NCI-H2196 (cell line): ENCODE results near the gene STING1.

ENCODE experiments used
- DNase-seq: peaks from one replicate; lab custom pipeline; 2025; ENCODE audit not compliant: unreplicated experiment; lab: John Stamatoyannopoulos, UW

STING1 gene

DNA sequence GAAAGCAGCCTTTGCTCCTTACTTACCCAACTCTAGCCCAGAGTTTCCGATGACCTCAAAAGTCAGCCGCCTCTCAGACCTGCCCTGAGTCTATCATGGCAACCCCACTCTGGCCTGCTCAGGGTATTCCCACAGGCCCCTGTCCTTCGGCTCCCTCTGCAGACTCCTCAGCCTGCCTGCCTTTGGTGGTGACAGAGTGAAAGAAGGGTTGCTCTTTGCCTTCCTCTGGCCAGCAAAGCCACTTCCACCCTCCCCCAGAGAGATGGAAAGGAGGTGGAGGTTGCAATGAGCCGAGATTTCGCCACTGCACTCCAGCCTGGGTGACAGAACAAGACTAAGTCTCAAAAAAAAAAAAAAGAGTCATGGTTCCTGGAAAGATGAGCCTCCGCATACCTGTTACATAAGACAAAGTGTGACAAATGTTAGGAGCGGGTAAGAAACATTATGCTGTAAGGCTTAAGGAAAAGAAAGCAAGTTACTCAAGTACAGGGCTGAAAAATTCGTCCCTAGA is 14.1 kb downstream of the STING1 start:
- DNase-seq = no peak

DNA sequence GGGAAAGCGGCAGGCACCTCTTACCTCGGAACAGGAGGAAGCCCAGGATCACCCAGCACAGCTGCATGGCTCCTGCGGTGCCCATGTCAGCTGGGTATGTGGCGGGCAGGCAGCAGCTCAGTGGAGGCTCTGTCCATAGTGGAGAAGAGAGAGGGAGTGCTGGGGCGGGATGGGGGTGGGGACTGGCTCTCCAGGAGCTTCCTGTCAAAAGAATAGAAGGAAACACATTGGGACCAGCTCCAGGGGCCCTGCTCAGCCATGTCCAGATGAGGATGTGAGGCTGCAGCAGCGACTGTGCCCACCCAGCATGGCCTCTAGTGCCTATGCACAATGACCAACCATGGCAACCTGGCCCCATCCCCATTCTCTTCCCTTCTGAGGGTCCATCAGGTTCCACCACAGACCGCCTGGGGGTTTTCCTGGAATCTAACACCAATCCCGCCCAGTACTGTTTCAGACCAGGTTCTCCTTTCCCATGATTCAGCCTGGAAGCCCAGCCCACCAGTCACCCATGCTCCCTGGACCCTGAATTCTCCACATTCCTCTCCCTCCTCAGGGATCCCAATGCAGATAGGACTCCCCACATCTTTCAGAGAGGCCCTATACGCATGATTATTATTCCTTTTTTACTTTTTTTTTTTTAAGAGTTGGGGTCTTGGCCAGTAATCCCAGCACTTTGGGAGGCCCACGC is 19.8 kb downstream of the STING1 start, which contains the start of gene ECSCR:
Gene ECSCR (minus strand): TSS at position 158 of the 691 bp plus-strand sequence. CDS start 73 bp downstream, at position 85.
- DNase-seq = no peak

DNA sequence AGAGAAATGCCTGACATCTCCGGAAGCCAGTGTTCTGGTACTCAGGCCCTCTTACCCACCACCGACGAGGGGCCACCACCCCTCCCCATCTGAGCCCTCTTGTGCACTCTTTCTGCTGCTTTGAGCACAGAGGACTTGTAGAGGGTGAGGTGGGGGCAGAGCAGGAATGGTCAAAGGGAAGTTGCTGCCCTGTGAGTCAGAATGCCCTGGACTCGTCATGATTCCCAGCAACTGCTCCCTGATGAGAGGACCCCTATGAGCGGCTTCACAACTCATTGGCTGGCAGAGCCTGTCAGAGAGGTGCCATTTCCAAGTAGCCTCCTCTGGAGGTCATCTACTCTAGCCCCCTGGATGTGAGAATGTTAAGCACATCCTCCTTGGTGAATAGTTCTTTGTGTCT is 20.9 kb downstream of the STING1 start:
- no peak for DNase-seq

DNA sequence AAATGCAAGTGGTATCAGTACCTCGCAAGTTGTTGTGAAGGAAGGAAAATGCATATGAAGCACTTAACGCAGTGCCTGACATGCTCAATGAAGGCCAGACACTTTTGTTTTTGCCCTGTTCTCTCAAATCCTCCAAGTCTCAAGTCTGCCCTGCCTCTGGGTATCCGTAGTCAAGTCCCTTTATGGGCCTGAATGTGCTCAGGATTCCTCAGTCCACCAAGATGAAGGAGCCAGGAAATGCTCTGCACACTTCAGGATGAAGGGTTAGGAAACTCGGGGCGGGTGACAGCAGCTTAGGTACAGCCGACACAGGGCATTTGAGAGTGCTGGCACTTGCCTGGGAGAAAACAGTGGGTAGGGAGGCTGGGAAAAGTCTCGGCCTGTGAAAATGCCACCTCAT is 21.4 kb downstream of the STING1 start:
- no peak for DNase-seq

DNA sequence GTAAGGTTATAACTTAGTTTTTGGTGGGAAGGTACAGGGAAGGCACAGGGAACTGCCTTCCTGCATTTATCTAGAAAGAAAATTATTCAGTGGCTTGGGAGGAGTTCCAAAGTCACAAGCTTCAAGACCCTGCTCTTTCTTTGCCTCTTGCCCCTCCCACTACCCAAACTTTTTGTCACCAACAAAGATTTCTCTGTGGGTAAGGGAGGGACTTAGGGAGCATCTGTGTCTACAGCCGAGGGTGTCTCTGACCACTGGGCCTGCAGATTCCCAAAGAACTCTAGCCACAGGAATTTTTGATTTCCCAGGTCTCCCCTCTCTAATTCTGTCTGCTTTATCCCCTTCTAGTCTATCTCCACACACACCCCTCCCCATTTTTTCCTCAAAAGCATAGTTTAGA is 22.1 kb downstream of the STING1 start:
- no peak for DNase-seq

DNA sequence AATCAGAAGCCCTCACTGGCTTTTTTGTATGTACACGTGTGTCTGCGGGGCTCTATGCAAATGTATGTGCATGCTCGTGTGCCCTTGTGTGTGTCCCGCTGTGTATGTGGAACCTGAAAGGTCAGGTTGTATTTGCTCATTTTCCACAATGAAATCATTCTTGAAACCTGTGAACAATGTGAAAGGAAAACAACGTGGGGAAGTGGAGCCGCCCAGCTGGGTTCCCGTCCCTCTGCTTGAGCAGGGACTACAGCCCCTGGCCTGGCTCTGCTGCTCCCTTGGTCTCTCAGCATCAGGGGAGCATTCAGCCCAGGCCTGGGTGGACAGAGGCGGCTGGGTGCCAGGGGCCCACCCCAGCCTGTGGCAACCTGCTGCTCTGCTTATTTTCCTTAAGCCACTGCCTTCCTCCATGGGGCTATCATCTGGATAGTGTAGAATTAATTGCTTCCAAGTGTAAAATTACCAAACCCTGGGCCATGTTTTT is 23.1 kb downstream of the STING1 start:
- DNase-seq = no peak

DNA sequence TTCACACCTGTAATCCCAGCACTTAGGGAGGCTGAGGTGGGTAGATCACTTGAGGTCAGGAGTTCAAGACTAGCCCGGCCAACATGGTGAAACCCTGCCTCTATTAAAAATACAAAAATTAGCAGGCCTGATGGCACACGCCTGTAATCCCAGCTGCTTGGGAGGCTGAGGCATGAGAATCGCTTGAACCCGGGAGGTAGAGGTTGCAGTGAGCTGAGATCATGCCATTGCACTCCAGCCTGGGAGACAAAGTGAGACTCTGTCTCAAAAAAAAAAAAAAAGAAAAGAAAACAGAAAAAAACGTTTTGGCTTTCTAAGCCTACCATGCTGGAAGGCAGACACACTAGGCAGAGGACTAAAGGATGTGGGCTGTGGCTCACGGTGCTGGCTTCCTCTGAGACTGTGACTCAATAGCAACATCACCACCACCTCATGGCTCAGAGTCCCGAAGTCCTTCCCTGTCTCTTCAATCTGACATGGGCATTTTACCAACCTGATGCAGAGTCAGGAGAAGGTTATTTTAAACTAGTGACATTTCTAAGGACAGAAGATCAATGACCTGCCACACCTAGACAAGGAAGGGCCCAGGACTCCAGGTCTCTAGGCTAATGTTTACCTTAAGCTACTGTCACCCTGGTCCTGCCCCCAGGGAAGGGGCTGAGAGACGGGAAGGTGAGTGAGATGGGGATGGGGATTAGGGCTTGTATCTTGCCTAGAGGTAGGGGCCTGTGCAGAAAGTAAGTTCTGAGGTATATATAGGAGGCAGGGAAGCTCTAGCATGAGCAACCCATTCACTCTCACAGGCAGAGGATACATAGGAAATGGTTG is 23.8 kb downstream of the STING1 start:
- DNase-seq = no peak

DNA sequence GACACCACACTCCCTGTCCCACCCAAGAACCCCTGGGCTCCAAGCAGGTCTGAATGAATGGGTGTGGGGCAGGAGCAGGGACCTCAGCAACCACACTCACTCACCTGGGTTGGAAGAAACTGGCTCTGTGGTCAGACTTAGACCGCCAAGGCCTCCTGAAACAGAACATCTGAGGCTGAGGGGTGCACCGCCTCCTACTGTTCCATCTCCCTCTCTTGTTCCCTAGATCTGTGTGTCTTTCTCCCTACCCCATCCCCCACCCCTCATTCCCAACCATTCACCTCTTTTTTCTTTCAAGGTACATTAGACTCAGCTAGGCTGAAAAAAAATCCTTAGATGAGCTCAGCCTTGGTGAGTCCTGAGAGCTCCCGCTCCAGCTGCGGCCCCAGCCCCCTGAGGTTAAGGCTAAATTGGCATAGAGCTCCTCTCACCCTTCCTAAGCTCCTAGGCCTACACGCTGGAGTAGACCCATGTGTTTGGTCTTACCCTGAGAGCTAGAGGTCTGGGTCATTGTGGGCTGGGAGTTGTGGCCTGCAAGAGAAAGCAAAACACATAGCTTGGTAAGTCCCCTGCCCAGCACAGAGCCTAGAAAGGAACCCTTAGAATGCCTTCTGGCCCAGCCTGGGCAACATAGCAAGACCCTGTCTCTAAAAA is 24.8 kb downstream of the STING1 start:
- DNase-seq = no peak

DNA sequence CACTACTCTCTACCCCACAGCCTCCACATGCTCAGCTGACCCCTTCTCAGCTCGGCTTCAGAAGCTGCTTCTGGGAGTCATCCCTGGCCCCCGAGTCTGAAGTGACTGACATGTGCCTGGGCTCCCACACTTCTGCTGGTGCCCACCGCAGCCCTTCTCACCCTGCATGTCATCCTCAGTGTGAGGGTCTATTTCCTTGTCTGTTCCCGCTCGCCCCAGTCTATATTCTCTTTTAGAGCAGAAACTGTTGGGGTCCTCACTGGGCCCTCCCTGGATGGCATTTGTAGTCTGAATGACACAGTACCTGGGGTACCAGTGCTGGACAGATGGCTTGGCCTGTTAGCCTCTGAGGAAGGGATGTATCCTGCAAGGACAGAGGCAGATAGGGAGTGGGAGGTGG is 25.3 kb downstream of the STING1 start:
- no peak for DNase-seq

DNA sequence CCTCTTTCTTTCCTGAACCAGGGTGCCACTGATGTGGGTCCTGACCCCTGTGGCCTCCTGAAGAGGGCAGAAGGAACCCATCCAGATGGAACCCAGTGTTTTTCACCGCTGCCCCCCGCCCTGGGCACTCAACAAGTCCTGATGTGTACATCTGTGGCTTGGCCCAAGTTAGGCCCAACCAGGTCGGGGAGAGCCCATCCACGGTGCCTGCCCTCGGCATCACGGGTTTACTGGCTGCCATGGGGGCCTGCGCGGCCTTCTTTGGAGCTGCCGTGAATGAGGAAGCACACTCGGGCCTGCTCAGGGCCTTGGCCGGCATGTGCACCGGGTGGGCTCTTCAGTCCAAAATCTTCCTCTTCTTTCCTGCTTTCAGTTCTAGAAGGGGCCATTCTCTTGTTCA is 25.8 kb downstream of the STING1 start:
- DNase-seq = no peak

DNA sequence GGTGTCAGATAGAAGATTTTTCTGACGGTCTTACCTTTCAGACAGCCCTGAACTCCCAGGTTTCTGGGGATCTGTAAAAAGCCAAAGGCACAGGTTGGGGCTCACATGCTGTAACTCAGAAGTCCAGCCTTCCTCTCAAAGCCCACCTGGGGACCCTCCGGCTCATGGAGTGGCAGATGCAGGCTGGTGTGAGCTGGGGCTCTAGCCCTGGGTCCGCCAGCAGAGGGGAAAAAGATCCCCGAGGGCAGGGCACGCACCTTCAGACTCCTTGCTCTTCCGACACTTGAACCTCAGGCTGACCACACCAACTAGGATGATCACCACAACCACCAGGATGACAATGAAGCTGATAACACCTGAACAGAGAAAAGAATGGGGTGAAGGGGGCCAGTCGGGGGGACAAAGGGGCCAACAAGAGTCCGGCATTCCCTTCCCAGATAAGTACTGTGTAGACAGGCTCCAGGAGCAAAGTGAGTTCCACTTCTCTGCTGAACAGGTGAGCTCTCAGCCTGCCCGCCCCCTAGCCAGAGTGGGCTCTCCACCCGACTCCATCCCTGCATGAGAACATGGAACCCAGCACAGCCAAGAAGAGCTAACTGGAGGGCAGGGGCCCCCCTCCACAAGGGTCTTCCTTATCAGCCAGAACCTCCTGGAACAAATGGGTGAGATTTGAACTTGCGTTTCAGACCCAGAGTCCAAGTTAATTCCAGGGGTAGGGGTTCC is 27.8 kb downstream of the STING1 start:
- DNase-seq = no peak

DNA sequence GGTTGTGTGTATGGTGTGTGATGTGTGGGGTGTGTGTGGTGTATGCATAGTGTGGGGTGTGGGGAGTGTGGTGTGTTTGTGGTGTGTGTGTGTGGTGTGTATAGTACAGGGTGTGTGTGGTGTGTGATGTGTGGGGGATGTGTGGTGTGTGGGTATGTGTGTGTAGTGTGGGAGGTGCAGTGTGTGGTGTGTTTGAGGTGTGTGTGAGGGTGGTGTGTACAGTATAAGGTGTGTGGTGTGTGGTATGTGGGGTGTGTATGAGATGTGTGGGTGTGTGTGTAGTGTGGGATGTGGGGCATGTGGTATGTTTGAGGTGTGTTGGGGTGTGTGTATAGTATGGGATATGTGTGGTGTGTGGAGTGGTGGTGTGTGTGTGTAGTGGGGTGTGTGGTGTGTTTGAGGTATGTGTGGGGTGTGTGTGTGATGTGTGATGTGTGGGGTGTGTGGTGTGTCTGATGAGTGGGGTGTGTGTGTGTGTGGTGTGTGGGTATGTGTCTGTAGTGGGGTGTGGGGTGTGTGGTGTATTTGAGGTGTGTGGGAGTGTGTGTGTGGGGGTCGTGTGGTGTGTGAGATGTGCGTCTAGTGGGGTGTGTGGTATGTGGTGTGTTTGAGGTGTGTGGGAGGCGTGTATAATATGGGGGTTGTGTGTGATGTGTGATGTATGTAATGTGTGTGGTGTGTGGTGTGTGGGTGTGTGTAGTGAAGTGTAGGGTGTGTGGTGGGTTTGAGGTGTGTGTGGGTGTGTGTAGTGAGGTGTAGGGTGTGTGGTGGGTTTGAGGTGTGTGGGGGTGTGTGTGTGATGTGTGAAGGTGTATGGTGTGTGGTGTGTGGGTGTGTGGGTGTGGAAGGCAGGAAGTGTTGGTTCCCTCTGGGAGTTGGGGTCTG is 28.6 kb downstream of the STING1 start:
- no peak for DNase-seq

DNA sequence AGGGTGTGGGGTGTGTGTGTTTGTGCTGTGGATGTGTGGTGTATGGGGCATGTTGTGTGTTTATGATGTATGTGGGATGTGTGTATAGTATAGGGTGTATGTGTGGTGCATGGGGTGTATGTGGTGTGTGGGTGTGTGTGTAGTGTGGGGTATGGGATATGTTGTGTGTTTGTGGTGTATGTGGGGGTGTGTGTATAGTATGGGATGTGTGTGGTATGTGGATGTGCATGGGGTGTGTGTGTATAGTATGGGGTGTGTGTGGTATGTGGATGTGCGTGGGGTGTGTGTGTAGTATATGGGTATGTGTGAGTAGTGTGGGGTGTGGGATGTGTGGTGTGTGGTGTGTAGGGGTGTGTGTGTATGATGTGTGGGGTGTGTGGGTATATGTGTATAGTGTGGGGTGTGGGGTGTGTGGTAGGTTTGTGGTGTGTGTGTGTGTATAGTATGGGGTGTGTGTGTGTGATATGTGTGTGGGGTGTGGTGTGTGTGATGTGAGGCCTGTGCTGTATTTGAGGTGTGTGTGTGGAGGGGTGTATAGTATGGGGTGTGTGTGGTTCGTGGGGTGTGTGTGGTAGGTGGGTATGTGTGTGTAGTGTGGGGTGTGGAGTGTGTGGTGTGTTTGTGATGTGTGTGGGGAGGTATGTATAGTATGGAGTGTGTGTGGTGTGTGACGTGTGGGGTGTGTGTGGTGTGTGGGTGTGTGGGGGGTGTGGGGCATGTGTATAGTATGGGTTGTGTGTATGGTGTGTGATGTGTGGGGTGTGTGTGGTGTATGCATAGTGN is 30.5 kb downstream of the STING1 start:
- DNase-seq = no peak

DNA sequence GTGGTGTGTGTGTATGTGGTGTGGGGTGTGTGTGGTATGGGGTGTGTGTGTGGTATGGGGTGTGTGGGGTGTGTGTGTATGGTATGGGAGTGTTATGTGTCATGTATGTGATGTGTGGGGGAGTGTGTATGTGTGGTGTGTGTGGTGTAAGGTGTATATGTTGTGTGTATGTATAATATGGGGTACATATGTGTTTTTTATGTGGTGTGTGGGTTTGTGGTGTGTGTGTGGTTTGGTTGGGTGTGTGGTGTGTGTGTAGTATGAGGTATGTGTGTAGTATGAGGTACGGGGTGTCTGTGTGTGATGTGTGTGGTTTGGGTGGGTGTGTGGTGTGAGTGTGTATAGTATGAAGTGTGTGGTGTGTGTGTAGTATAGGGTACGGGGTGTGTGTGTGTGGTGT is 31.4 kb downstream of the STING1 start:
- DNase-seq = no peak

DNA sequence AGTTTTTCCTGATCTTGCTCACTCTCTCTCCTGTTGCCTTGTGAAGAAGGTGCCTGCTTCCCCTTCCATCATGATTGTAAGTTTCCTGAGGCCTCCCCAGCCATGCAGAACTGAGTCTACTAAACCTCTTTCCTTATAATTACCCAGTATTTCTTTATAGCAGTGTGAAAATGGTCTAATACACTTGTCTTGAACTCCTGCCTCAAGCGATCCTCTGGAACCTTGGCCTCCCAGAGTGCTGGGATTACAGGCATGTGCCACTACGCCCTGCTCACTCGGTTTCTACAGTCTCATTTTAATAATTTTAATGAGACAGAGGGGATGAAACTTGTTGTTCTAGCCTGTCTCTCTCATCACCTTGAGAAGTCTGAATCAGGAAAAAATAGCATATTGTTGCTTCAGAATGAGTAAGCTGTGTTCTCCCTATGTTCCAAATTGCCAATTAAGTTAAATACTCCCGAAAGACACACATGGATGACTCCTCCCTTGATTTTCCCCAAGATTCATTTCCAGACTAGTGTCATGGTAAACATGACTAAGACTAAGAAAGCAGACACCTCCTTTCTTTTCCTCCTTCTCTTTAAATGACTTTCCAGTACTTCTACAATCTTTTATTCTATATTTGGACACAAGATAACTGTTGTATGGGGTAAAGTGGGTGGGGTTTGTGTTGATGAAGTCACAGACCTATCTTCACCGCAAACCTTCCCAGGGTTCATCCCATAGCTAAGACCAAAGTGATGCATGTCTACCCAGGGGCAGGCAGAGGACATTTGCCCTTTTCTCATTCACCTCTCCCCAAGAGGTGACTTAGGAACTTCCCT is 35.4 kb downstream of the STING1 start:
- no peak for DNase-seq

DNA sequence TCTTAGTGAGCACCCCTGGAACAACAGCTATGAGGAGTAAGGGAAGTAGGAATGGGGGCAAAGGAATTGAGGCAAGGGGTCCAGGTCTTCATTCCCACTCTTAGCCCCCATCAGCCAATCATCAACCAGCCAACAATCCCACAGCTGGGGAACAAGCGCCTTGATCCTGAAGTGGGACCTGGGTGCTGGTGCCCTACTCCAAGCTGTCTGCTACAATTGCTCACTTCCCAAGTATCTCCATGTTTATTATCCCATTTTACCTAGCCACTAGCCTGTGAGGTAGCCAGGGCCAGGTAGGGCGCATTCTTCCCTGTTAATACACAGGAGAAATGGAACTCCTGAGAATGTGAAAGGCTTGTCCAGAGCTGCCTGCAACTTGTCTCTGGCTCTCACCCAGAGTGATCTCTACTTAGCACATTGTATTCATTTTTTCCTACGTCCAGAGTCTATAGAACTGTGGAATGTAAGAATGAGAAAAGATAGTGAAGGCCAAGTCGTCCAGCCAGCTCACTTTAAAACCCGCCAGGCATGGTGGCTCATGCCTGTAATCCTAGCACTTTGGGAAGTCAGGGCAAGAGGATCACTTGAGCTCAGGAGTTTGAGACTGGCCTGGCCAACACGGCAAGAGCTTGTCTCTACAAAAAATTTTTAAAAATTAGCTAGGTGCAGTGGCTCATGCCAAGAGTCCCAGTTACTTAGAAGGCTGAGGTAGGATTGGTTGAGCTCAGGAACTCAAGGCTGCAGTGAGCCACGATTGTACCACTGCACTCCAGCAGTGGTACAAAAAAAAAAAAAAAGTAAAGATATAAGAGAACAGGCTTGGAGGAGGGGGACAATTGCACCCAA is 37.0 kb downstream of the STING1 start:
- no peak for DNase-seq

DNA sequence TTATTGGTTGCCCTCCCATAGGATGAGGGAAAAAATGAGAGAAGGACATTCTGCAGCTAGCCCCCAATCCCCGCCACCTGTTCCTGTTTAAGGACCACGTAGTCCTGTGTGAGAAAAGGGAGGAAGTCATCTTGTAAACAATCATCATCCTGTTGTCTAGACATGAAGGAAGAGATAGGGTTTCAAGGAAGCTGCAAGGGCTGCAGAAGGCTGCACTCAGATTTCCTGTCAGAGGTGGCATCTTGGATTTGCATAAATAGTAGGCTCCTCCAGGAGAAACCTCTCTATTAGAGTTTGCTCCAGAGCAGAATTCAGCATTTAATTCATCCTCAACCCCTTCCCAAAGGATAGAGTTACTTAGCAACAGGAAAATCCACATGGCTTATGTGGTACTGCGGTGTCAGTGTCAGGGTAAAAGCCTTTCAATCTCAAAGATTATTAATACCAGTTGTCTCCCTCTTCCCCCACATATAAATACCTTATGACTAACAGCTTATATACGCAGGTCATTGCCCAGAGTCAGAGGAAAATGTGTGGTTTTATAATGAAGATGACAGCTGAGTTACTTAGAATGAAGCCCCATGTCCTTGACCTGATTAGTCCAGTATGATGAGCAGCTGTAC is 38.6 kb downstream of the STING1 start:
- no peak for DNase-seq
